GM23338 (cell line): ENCODE data around the gene MPRIP. TPM values are rescaled to one million over a fixed set of nuclear protein-coding genes. Genes with fewer than 3 reads are reported as not detected.

Experiments
- ATAC-seq: fragments of 200-7000 bp; cut with Tn5 transposase; 3 replicates; pipeline ENCODE4 v1.9.1; 2020
- DNase-seq: peaks from one replicate; pipeline ENCODE4 v3.0.0-alpha.2; 2015; ENCODE audit warnings: low spot score
- H2AFZ ChIP-seq: fragments of 200-600 bp; sonication (generic); 2 replicates; pipeline ENCODE4 v1.8.0; 2016; ENCODE audit warnings: antibody characterized with exemption, mild to moderate bottlenecking, moderate library complexity
- H3F3A ChIP-seq: fragments of 200-600 bp; sonication (generic); replicated peaks from 2 replicates; pipeline ENCODE4 v1.8.0; 2017; ENCODE audit warnings: antibody characterized with exemption, mixed run types, low read depth
- H3K27ac ChIP-seq: fragments of 200-600 bp; sonication (generic); 2 replicates; pipeline ENCODE4 v1.6.1; 2016; ENCODE audit warnings: low read depth
- H3K27me3 ChIP-seq: fragments of 200-600 bp; sonication (generic); 2 replicates; pipeline ENCODE4 v1.8.0; 2016; ENCODE audit warnings: mild to moderate bottlenecking, mixed run types, moderate library complexity; ENCODE audit not compliant: insufficient read depth
- H3K36me3 ChIP-seq: fragments of 200-600 bp; sonication (generic); 2 replicates; pipeline ENCODE4 v1.8.0; 2016; ENCODE audit warnings: mild to moderate bottlenecking; ENCODE audit not compliant: insufficient read depth
- H3K4me1 ChIP-seq: fragments of 200-600 bp; sonication (generic); 2 replicates; pipeline ENCODE4 v1.8.0; 2016; ENCODE audit warnings: mild to moderate bottlenecking, moderate library complexity; ENCODE audit not compliant: insufficient read depth
- H3K4me2 ChIP-seq: fragments of 200-600 bp; sonication (generic); 2 replicates; pipeline ENCODE4 v1.7.1; 2017; ENCODE audit warnings: mixed run types
- H3K4me3 ChIP-seq: fragments of 200-600 bp; sonication (generic); 2 replicates; pipeline ENCODE4 v1.6.1; 2016; ENCODE audit warnings: mixed run types
- H3K79me2 ChIP-seq: fragments of 200-600 bp; sonication (generic); replicated peaks from 2 replicates; pipeline ENCODE4 v1.8.0; 2017; ENCODE audit warnings: mild to moderate bottlenecking; ENCODE audit not compliant: insufficient read depth
- H3K9me2 ChIP-seq: fragments of 200-600 bp; sonication (generic); 2 replicates; pipeline ENCODE4 v1.8.0; 2017; ENCODE audit not compliant: insufficient read depth
- H4K20me1 ChIP-seq: fragments of 200-600 bp; sonication (generic); replicated peaks from 2 replicates; pipeline ENCODE4 v1.8.0; 2017; ENCODE audit warnings: mild to moderate bottlenecking; ENCODE audit not compliant: insufficient read depth
- H3K27ac Mint-ChIP-seq: 2 replicates; pipeline ENCODE4 v1.8.0; 2020; ENCODE audit warnings: inconsistent platforms, mild to moderate bottlenecking, moderate library complexity, mixed read lengths
- H3K27me3 Mint-ChIP-seq: 3 replicates; pipeline ENCODE4 v1.8.0; 2022; ENCODE audit warnings: low read depth, mild to moderate bottlenecking, moderate library complexity, mixed read lengths, inconsistent platforms; ENCODE audit not compliant: insufficient read depth, poor library complexity
- H3K36me3 Mint-ChIP-seq: 3 replicates; pipeline ENCODE4 v1.8.0; 2021; ENCODE audit warnings: low read depth, mild to moderate bottlenecking, inconsistent platforms, moderate library complexity, mixed read lengths
- H3K4me1 Mint-ChIP-seq: 3 replicates; pipeline ENCODE4 v1.8.0; 2020; ENCODE audit warnings: mild to moderate bottlenecking, inconsistent platforms, mixed read lengths
- H3K4me3 Mint-ChIP-seq: 3 replicates; pipeline ENCODE4 v1.8.0; 2021; ENCODE audit warnings: moderate library complexity, mild to moderate bottlenecking, inconsistent platforms, mixed read lengths
- H3K9me3 Mint-ChIP-seq: 3 replicates; pipeline ENCODE4 v1.8.0; 2020; ENCODE audit warnings: moderate library complexity, mild to moderate bottlenecking, inconsistent platforms, mixed read lengths
- CREB1 ChIP-seq: fragments of 250-450 bp; sonication (Bioruptor Pico); IDR thresholded peaks from 2 replicates; pipeline ENCODE4 v1.5.0; 2020; ENCODE audit warnings: low read depth, mild to moderate bottlenecking, moderate library complexity
- EZH2 ChIP-seq: fragments of 200-600 bp; sonication (generic); IDR thresholded peaks from one replicate; pipeline ENCODE4 v1.8.0; 2017; ENCODE audit warnings: antibody characterized with exemption, mild to moderate bottlenecking, low read depth; ENCODE audit not compliant: unreplicated experiment
- JUNB ChIP-seq: IDR thresholded peaks from one replicate; pipeline ENCODE4 v1.6.1; 2016; ENCODE audit warnings: antibody characterized with exemption; ENCODE audit not compliant: unreplicated experiment
- NANOG ChIP-seq: IDR thresholded peaks from 2 replicates; pipeline ENCODE4 v1.6.1; 2016; ENCODE audit warnings: antibody characterized with exemption, borderline replicate concordance
- POLR2AphosphoS5 ChIP-seq: IDR thresholded peaks from 2 replicates; pipeline ENCODE4 v1.6.1; 2016; ENCODE audit warnings: antibody characterized with exemption, low read depth
- REST ChIP-seq: IDR thresholded peaks from one replicate; pipeline ENCODE4 v1.6.1; 2018; ENCODE audit warnings: antibody characterized with exemption; ENCODE audit not compliant: unreplicated experiment
- STAT1 ChIP-seq: IDR thresholded peaks from one replicate; pipeline ENCODE4 v1.6.1; 2016; ENCODE audit warnings: antibody characterized with exemption; ENCODE audit not compliant: unreplicated experiment
- ZNF114 ChIP-seq: fragments of 250-450 bp; sonication (Bioruptor Pico); IDR thresholded peaks from 2 replicates; pipeline ENCODE4 v1.5.0; 2020; ENCODE audit warnings: mild to moderate bottlenecking, moderate library complexity
- ZNF331 ChIP-seq: fragments of 250-450 bp; sonication (Bioruptor Pico); IDR thresholded peaks from 2 replicates; pipeline ENCODE4 v1.5.0; 2020; ENCODE audit warnings: low read depth, mild to moderate bottlenecking, moderate library complexity
- polyA plus RNA-seq: library from polyadenylated mRNA; unstranded; fragments of >200 nt; fragmentation: Nextera tagmentation; extraction: Ambion mirVana; gene quantifications from 2 replicates; pipeline ENCODE4 v1.2.1, GENCODE V29; 2016
- total RNA-seq: library from RNA; depleted of rRNA; stranded (reverse); fragments of >200 nt; shearing (Covaris generic); gene quantifications from 2 replicates; pipeline ENCODE4 v1.2.3, GENCODE V29; 2014
- TF ChIP-seq, protein P1 (sequence below): IDR thresholded peaks from 2 replicates; pipeline ENCODE4 v1.6.1; 2016; ENCODE audit warnings: antibody characterized with exemption
- TF ChIP-seq, protein P2 (sequence below): fragments of 250-450 bp; sonication (Bioruptor Pico); IDR thresholded peaks from 2 replicates; pipeline ENCODE4 v1.5.0; 2020; ENCODE audit warnings: mild to moderate bottlenecking, moderate library complexity
- TF ChIP-seq, protein P3 (sequence below), 2 experiments: fragments of 200-600 bp in 1 of 2; sonication (generic) in 1 of 2; conservative IDR thresholded peaks; 2 replicates each; pipeline versions ENCODE4 v1.5.1 to v1.6.1; 2016 to 2017; ENCODE audit warnings: antibody characterized with exemption in 2 of 2, low read depth in 2 of 2, mild to moderate bottlenecking in 2 of 2, moderate library complexity in 1 of 2

Gene MPRIP
- total and polyA plus RNA-seq, 2 experiments from 2014 or later, result 39.3 to 113 TPM

- TF ChIP-seq, protein P1, sequence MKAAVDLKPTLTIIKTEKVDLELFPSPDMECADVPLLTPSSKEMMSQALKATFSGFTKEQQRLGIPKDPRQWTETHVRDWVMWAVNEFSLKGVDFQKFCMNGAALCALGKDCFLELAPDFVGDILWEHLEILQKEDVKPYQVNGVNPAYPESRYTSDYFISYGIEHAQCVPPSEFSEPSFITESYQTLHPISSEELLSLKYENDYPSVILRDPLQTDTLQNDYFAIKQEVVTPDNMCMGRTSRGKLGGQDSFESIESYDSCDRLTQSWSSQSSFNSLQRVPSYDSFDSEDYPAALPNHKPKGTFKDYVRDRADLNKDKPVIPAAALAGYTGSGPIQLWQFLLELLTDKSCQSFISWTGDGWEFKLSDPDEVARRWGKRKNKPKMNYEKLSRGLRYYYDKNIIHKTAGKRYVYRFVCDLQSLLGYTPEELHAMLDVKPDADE, result no peak
- TF ChIP-seq, protein P2, sequence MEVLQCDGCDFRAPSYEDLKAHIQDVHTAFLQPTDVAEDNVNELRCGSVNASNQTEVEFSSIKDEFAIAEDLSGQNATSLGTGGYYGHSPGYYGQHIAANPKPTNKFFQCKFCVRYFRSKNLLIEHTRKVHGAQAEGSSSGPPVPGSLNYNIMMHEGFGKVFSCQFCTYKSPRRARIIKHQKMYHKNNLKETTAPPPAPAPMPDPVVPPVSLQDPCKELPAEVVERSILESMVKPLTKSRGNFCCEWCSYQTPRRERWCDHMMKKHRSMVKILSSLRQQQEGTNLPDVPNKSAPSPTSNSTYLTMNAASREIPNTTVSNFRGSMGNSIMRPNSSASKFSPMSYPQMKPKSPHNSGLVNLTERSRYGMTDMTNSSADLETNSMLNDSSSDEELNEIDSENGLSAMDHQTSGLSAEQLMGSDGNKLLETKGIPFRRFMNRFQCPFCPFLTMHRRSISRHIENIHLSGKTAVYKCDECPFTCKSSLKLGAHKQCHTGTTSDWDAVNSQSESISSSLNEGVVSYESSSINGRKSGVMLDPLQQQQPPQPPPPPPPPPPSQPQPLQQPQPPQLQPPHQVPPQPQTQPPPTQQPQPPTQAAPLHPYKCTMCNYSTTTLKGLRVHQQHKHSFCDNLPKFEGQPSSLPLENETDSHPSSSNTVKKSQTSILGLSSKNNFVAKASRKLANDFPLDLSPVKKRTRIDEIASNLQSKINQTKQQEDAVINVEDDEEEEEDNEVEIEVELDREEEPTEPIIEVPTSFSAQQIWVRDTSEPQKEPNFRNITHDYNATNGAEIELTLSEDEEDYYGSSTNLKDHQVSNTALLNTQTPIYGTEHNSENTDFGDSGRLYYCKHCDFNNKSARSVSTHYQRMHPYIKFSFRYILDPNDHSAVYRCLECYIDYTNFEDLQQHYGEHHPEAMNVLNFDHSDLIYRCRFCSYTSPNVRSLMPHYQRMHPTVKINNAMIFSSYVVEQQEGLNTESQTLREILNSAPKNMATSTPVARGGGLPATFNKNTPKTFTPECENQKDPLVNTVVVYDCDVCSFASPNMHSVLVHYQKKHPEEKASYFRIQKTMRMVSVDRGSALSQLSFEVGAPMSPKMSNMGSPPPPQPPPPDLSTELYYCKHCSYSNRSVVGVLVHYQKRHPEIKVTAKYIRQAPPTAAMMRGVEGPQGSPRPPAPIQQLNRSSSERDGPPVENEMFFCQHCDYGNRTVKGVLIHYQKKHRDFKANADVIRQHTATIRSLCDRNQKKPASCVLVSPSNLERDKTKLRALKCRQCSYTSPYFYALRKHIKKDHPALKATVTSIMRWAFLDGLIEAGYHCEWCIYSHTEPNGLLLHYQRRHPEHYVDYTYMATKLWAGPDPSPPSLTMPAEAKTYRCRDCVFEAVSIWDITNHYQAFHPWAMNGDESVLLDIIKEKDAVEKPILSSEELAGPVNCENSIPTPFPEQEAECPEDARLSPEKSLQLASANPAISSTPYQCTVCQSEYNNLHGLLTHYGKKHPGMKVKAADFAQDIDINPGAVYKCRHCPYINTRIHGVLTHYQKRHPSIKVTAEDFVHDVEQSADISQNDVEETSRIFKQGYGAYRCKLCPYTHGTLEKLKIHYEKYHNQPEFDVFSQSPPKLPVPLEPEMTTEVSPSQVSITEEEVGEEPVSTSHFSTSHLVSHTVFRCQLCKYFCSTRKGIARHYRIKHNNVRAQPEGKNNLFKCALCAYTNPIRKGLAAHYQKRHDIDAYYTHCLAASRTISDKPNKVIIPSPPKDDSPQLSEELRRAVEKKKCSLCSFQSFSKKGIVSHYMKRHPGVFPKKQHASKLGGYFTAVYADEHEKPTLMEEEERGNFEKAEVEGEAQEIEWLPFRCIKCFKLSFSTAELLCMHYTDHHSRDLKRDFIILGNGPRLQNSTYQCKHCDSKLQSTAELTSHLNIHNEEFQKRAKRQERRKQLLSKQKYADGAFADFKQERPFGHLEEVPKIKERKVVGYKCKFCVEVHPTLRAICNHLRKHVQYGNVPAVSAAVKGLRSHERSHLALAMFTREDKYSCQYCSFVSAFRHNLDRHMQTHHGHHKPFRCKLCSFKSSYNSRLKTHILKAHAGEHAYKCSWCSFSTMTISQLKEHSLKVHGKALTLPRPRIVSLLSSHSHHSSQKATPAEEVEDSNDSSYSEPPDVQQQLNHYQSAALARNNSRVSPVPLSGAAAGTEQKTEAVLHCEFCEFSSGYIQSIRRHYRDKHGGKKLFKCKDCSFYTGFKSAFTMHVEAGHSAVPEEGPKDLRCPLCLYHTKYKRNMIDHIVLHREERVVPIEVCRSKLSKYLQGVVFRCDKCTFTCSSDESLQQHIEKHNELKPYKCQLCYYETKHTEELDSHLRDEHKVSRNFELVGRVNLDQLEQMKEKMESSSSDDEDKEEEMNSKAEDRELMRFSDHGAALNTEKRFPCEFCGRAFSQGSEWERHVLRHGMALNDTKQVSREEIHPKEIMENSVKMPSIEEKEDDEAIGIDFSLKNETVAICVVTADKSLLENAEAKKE, result no peak
These were observed 197.6 kb downstream of the MPRIP start (continued) for GRCh38 chr17:17239832-17240231.

DNA sequence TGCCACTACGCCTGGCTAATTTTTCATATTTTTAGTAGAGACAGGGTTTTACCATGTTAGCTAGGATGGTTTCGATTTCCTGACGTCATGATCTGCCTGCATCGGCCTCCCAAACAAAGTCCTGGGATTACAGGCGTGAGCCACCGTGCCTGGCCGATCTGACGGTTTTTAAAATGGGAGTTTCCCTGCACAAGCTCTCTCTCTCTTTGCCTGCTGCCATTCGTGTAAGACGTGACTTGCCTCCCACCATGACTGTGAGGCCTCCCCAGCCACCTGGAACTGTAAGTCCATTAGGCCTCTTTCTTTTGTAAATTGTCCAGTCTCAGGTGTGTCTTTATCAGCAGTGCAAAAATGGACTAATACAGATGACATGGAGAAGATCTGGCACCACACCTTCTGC, 199.4 kb downstream of the MPRIP start:
- Histone ChIP-seq H3K79me2 (peaks cover 2% of the 10 kb centered on the region; the same call in 1 of the 2 replicates), H2AFZ (no peak overlapping the region), H3K9me2 (no peaks in the 10 kb centered on the region), H4K20me1 (peaks cover 2% of the 10 kb centered on the region; the same call in 1 of the 2 replicates), H3K4me3 (no peak overlapping the region), H3K36me3 (no peaks in the 10 kb centered on the region; the same call in 1 of the 2 replicates), H3K4me1 (no peaks in the 10 kb centered on the region), H3F3A (no peaks in the 10 kb centered on the region), H3K27me3 (no peaks in the 10 kb centered on the region), H3K27ac (no peak overlapping the region), H3K4me2 (no peak overlapping the region)
- peaks cover 3% of the 10 kb centered on the region; the same call in 1 of the 3 replicates for H3K4me1 Mint-ChIP-seq
- no peak for DNase-seq
- peaks cover 13% of the 10 kb centered on the region; the same call in 2 of the 3 replicates for H3K36me3 Mint-ChIP-seq
- no peak overlapping the region for H3K27ac Mint-ChIP-seq
- peaks cover 3% of the 10 kb centered on the region for H3K27me3 Mint-ChIP-seq
- H3K9me3 Mint-ChIP-seq, result no peaks in the 10 kb centered on the region
- no peak overlapping the region for H3K4me3 Mint-ChIP-seq
- no peak for ATAC-seq
- TF ChIP-seq EZH2 (no peak), JUNB (no peak), NANOG (no peak), ZNF114 (no peak), POLR2AphosphoS5 (no peak), REST (no peak), ZNF331 (CRISPR knock-in tag) (no peak), CREB1 (CRISPR knock-in tag) (no peak), STAT1 (no peak)
- TF ChIP-seq, protein P3, sequence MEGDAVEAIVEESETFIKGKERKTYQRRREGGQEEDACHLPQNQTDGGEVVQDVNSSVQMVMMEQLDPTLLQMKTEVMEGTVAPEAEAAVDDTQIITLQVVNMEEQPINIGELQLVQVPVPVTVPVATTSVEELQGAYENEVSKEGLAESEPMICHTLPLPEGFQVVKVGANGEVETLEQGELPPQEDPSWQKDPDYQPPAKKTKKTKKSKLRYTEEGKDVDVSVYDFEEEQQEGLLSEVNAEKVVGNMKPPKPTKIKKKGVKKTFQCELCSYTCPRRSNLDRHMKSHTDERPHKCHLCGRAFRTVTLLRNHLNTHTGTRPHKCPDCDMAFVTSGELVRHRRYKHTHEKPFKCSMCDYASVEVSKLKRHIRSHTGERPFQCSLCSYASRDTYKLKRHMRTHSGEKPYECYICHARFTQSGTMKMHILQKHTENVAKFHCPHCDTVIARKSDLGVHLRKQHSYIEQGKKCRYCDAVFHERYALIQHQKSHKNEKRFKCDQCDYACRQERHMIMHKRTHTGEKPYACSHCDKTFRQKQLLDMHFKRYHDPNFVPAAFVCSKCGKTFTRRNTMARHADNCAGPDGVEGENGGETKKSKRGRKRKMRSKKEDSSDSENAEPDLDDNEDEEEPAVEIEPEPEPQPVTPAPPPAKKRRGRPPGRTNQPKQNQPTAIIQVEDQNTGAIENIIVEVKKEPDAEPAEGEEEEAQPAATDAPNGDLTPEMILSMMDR (conservative IDR thresholded peaks at IDR 0.05; ENCODE audit: low read depth in 2 of 2), result no peak
- TF ChIP-seq, protein P1, result no peak
